ENCODE data around the gene SAPCD1.
A peak's percentile ranks its signal among the peaks of the same experiment; 100 is the strongest.

Gene SAPCD1

DNA sequence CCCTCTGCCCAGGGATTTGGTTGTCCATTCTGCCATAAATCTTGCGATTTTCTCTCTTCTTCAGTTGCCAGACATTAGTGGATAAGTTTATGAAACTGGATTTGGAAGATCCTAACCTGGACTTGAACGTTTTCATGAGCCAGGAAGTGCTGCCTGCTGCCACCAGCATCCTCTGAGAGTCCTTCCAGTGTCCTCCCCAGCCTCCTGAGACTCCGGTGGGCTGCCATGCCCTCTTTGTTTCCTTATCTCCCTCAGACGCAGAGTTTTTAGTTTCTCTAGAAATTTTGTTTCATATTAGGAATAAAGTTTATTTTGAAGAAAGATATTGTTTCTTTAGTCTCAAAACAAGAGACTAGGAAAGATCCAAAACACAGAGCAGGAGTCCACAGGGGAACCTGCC lies at the start of gene SAPCD1:
Gene SAPCD1 (plus strand): TSS at position 301 of the 400 bp plus-strand sequence. CDS start 399 bp downstream, outside the sequence.
- no peak for DNase-seq

DNA sequence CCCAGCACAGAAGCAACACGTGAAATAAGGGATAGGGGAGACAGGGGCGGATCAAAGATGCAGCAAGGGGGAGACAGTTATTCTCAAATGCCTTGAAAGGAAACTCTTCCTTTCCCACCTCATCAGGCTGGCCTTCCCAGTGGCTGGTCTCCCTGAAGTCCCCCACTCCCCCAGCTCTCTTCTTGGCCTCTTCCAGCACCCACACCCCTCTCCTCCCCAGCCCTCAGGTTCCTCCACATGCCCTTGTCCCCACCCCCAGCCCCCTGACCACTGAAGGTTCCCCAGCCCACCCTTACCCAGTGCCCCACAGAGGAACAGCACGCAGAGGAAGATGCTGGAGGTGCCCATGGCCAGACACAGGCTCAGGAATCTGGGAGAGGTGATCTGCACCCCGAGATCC lies 49.0 kb upstream of the SAPCD1 start:
- no peak for DNase-seq

DNA sequence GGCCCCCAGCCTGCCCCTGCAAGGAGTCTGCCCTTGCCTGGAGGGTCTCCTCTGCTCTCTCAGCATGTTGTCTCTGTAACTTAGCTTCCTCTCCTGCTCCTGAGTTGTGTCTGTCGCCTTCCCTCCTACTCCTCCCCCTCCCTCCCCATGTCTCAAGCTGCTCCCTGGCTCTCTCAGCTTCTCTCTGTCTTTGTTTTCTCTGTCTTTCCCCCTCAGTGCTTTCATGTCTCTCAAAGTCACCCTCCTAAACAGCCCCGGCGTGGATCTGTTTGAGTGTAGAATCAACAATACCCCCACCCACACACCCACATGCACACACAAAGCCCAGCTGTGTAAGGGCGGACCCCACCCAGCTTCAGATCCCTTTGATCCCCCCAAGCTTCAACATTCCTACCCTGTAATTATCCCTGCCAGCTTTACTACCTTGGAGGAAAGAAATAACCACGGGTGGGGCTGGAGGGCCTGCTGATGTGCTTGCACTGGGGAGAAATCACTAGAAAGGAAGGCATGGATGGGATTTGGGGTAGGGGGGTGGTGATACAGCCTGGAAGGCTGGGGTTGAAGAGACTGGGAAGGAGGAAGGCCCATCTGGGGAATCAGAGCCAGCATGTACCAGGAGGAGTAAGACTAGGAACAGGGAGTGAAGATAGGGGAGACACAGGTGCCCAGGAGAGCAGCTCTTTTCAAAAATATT lies 48.3 kb upstream of the SAPCD1 start:
- no peak for DNase-seq

GRCh38 chr6:31715022-31715958 lies 47.2 kb upstream of the SAPCD1 start, which contains the start of gene LY6G6D:
Gene LY6G6D, plus strand, starts transcription at chr6:31715348. Its CDS starts 8 bp downstream, at chr6:31715356.
- no peak for DNase-seq

GRCh38 chr6:31717499-31718222 lies 44.8 kb upstream of the SAPCD1 start:
- no peak for DNase-seq

GRCh38 chr6:31718265-31718664 lies 44.2 kb upstream of the SAPCD1 start:
- DNase-seq: no peak

GRCh38 chr6:31719001-31719400 lies 43.5 kb upstream of the SAPCD1 start:
- DNase-seq: no peak

- no peak for DNase-seq
These were observed 42.2 kb upstream of the SAPCD1 start for GRCh38 chr6:31720196-31720770.

DNA sequence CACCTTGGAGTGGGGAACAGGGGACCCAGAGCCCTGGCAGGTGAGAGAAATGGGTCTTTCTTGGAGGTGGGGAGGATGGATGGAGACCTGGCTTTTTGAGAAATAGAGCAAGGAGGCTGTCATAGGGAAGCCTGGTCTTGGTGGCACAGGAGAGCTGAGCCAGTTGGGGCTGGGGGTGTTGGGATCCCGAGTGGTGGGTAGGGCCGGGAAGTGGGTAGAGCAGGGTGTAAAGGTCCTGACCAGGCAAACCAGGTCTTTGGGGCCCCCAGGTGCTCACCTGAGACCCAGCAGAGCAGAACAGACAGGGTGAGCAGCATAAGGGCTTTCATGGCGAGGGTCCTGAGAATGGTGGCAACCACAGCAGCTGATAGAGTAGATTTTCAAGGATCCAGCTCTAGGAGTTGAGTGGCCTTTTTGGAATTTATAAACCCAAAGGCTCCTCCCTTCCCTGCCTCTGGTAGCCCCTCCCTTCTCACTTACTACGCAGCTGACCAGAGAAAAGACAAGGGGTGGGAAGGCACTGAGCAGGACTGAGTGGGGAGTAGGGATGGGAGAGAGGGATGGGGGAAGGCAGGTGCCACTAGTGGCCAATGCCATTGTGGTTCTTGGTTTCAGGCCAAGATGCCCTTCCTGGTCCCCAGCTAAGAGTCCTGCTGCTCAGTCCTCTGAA lies 41.0 kb upstream of the SAPCD1 start, which contains the start of gene LY6G6C:
Gene LY6G6C (minus strand): TSS at position 396 of the 670 bp plus-strand sequence. CDS start 67 bp downstream, at position 329.
- DNase-seq: no peak

- no peak for DNase-seq
These were observed 40.3 kb upstream of the SAPCD1 start for GRCh38 chr6:31722173-31722572.

GRCh38 chr6:31723245-31723979 lies 39.0 kb upstream of the SAPCD1 start, which contains the start of gene MPIG6B:
Gene MPIG6B, plus strand, starts transcription at chr6:31723373. Its CDS starts 11 bp downstream, at chr6:31723384.
- no peak for DNase-seq

DNA sequence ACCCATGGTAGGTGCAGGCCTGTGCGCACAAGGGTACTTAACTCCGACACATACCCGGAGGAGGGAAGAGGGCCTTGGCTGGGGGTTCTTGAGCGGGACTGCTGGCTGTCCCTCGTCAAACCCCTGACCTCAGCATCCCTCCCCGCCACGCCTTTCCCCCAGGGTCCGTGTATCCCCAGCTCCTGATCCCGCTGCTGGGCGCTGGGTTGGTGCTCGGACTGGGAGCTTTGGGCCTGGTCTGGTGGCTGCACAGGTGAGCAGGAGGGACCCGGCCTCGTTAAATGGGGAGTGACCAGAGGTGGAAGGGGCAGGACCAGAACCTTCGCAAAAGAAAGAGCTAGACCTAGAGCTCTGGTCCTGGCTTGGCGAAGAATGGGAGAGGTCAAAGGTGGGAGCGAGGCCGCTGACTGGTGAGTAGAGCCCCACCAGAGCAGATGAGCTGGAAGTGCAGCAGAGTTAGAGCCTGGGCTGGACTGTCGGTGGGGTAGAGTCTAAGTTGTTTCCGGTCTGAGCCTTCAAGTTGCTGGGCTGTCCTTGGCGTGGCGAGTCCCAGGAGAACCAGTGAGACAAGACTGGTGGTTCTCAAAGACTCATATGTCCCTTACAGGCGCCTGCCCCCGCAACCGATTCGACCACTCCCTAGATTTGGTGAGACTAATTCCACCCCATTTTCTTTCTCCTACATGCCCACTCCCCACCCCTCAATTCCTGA lies 38.3 kb upstream of the SAPCD1 start:
- no peak for DNase-seq

GRCh38 chr6:31725502-31726350 lies 36.7 kb upstream of the SAPCD1 start:
- DNase-seq: no peak

DNA sequence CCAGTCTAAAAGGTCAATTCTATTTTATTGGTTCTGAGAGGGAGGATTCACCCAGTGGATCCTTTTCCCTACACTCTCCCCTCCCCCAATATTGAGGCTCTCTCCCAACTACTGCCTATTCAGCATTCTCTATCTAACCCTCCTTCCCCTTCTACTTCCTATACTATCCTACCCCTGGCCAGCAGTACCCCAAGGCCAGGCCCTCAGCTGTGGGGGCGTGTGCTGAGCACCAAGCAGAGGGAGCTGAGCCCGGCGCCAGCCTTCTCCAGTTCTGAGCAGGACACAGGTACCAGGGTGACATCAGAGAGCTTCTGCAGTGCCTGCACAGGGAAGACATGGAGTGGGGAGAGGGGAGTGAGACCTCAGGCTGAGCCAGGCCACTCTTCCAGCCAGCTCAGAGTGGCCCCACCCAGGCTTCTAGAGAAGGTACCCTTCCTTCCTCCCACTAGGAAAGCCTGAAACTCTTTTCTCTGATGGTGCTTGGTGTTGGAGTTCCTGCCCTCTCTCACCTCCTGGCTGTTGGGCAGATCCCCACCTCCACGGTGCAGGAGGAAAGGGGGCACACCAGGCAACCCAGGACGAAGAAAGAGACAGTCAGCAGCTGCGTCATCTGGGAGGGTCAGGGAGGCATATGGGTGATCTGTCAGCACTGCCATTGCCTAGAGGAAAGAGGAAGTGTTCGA lies 35.3 kb upstream of the SAPCD1 start:
- peak; percentile 31 for DNase-seq

DNA sequence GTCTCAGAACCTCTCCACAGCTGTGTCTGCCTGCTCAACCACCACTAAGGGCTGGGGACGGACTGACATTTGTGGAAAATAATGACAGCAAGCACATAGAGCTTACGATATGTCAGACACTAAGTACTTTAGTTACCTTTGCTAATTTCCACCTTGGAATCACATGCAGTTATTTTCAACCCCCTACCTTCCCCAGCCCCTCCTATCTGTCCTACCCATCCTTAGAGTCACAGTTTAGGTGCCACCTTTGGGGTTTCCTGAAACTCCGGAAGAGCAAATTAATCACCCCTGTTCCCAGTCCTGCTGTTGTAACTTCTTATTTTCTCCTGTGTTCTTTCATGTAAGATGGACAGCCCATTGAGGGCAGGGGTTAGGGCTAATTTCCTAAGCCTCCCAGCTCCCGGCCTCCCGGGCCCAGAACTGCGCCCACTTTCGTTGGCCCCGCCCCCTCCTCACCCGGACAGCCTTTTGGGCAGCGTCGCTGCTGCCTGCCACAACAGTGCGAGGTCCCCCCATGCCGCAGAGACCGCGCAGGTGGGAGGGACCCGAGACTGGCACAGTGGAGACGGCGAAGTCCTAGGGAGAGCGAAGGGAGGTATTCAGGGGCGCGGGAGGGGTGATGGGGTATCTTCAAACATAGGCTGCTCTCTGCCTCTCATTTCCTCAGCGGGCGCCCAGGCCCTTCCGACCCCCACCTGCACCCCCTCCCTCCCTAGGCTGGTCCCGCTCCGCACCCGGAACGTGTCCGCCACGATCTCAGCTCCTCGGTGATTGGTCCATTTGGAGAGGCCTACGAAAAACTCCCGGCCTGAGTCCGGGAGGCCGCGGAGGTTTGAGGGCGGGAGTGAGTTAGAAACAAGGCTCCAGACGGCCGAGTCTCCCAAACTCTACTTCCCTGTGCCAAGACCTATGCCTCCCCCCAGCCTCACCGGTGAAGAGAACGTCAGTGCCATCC lies 34.5 kb upstream of the SAPCD1 start:
- DNase-seq: no peak

DNA sequence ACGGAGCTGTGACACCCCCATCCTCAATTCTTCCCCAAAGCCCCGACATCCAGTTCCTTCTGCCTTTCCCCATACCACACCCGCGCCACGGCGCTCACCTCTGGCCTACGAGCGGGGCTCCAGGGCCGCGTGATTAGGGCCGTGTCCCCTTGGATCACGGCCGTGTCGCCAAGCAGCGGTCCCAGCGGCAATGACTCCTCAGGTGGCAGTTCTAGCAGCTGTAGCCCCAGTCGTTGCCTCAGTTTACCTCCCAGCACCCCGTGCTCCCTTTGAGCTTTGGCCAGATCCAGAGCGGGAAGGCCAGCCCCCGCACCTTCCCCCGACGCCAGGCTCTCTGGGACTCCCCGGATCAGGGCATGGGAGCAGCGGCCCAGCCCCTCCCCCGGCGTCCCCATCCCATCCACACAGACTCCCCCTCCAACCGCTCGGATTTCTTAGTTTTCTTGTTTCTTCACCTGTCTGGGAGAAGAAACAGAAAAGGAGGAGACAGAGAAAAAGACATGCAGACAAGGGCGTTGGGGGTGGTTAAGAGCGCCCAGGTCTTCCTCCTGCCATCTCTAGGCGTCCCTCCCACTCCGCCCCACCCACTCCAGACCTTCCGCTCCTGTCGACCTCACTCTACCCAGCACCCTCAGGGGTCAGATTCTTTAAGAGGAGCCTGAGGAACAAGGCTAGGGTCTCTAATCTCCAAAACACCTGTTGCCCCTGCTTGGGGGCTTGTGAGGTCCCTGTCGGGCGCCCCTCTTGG lies 33.5 kb upstream of the SAPCD1 start, which contains the start of gene DDAH2:
Gene DDAH2 (minus strand): TSS at position 533 of the 748 bp plus-strand sequence. CDS start 138 bp downstream, at position 395.
- DNase-seq: no peak

DNA sequence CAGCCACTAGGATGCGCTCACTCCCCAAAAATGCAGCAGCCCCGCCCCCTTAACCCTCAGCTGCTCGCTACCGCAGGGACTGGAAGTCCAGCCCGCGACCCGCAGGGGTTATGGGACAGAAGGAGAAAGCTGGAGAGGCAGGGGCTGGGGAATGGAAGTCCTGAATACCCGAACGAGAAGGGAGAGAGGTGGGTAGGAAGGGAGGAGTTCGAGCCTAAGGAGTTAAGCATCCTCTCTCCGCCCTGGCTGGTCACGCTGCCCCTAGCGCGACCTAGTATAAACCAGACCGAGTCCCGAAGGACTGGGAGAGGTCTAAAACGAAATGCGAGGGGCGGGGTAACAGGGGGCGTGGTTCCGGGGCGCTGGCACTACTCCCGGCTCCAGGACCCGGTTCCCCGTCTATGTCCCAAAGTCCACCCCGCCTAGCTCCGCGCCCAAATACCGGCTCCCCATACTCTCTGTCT lies 32.9 kb upstream of the SAPCD1 start:
- peak; percentile 85 for DNase-seq

All from CD4-positive, alpha-beta T cell treated with Interleukin-12 subunit alpha and Interleukin-12 subunit beta, for 1 hour (primary cell).